ENCODE measurements around the gene CD99L2. TPM values are rescaled to one million over a fixed set of nuclear protein-coding genes. Genes with fewer than 3 reads are reported as not detected.

CD99L2 gene
- total and polyA plus RNA-seq, 2 of the 8 experiments (the other 6 are each of a cell fraction or from before 2014, with no cell fraction given), result 8.0 to 8.5 TPM

DNA sequence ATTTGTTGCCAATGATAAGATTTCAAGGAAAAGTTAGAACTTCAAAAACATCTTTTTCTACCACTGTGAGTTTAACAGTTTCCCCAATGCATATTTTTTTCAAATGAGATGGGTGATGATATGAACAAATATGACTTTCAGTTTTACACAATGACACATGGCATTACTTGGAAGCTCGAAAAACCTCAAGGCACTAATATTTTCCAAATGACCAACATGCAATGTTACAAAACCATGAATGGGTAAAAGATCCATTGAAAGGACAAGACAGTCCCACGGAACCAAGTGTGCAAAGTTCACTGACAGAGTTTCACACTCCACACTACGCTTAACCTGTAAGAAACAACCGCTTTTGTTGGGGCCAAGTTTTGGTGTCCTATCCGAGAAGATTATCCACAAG lies 84.5 kb downstream of the CD99L2 start:
- H3K14ac ChIP-seq (ENCODE audit: insufficient read length), result no peak overlapping the region
- no peak overlapping the region for H2BK12ac ChIP-seq (ENCODE audit: low read depth, low read length)
- no peaks in the 10 kb centered on the region for H3K27me3 ChIP-seq (replicated peaks in 1 of 4; ENCODE audit: control insufficient read depth in 3 of 4, extremely low read depth in 1 of 4, insufficient read depth in 3 of 4, low read length in 3 of 4)
- no peak overlapping the region for H2BK120ac ChIP-seq (replicated peaks; ENCODE audit: low read depth, low read length)
- DNase-seq (ENCODE audit: low read depth in 1 of 2, low spot score in 2 of 2), result no peak
- H3K56ac ChIP-seq (replicated peaks; ENCODE audit: insufficient read length, low read depth, low read length), result no peak overlapping the region
- no peak overlapping the region for H3K4ac ChIP-seq (replicated peaks; ENCODE audit: insufficient read length, low read depth, low read length)
- no peak for FAIRE-seq
- H3K4me3 ChIP-seq (ENCODE audit: extremely low read depth in 1 of 4, insufficient read depth in 2 of 4, low read depth in 3 of 4, low read length in 4 of 4), result no peak overlapping the region
- 0 out of 8 replicates have a peak, but pooled peaks cover 0 to 4% (median 0%) of the 10 kb centered on the region in 4 experiments for H3K36me3 ChIP-seq (ENCODE audit: control insufficient read depth in 2 of 4, insufficient read depth in 4 of 4, low read length in 3 of 4)
- no peak overlapping the region for H2AK5ac ChIP-seq (ENCODE audit: low read depth, low read length)
- H4K20me1 ChIP-seq (replicated peaks in 1 of 2; ENCODE audit: control insufficient read depth in 1 of 2, insufficient read depth in 2 of 2, low read length in 2 of 2), result no peaks in the 10 kb centered on the region
- ChIA-PET POLR2A (ENCODE audit: partially characterized antibody) (no interaction called here), CTCF (ENCODE audit: partially characterized antibody) (interaction anchor here (1.2 kb wide), 1 partner anchor 15 kb away, joined by 3 read pairs; no protein-coding TSS in a partner anchor)
- H3K79me1 ChIP-seq (ENCODE audit: low read depth, low read length), result no peaks in the 10 kb centered on the region
- no peaks in the 10 kb centered on the region for H3K23me2 ChIP-seq (ENCODE audit: low read depth, low read length)
- no peak overlapping the region for H2BK20ac ChIP-seq (ENCODE audit: low read length)
- no peak for TF ChIP-seq TEAD4 (IDR thresholded peaks at IDR 0.05; ENCODE audit: low read depth, low read length)
- no peak overlapping the region for H4K8ac ChIP-seq (ENCODE audit: extremely low read depth, insufficient read depth, low read length)
- H3K4me1 ChIP-seq (replicated peaks in 1 of 4; ENCODE audit: control insufficient read depth in 3 of 4, insufficient read depth in 4 of 4, low read length in 3 of 4), result no peaks in the 10 kb centered on the region
- H3K79me2 ChIP-seq (ENCODE audit: control insufficient read depth in 1 of 2, insufficient read depth in 2 of 2, low read length in 2 of 2), result no peaks in the 10 kb centered on the region
- no peak overlapping the region for H3K27ac ChIP-seq (ENCODE audit: low read depth, low read length)
- H3K4me2 ChIP-seq (ENCODE audit: insufficient read depth in 1 of 2, low read depth in 2 of 2, low read length in 2 of 2), result no peak overlapping the region
- no peak overlapping the region for H2BK15ac ChIP-seq (ENCODE audit: low read length)
- H3K9me3 ChIP-seq (ENCODE audit: insufficient read depth in 2 of 2, low read depth in 1 of 2, low read length in 1 of 2), result no peaks in the 10 kb centered on the region
- no peak overlapping the region for H4K5ac ChIP-seq (ENCODE audit: insufficient read length, low read depth, low read length)
- H3K23ac ChIP-seq (ENCODE audit: insufficient read length), result no peak overlapping the region
- no peak overlapping the region for H3K18ac ChIP-seq (ENCODE audit: extremely low read depth, low read length)
- H2BK5ac ChIP-seq (ENCODE audit: low read depth, low read length), result no peak overlapping the region
- no peak overlapping the region for H4K91ac ChIP-seq (replicated peaks; ENCODE audit: insufficient read length, low read length)
- H2AFZ ChIP-seq (ENCODE audit: low read length), result no peak overlapping the region
- 96% methylated on average over 5 of the region's 5 CpGs; no CpG with 5 or more reads in 1 of the 2 experiments for WGBS, 2 experiments (ENCODE audit: extremely low coverage in 1 of 2, insufficient coverage in 1 of 2, insufficient read length in 1 of 2, insufficient replicate concordance in 2 of 2, low coverage in 1 of 2, low lambda C conversion rate in 2 of 2, missing lambda C conversion rate in 1 of 2)
- no peak overlapping the region for H3K9ac ChIP-seq (replicated peaks in 1 of 4; ENCODE audit: extremely low read depth in 1 of 4, low read depth in 3 of 4, low read length in 3 of 4)
